HepG2 (cell line): ENCODE results near the gene CARMIL3. TPM values are rescaled to one million over a fixed set of nuclear protein-coding genes. Genes with fewer than 3 reads are reported as not detected.

ENCODE experiments used
- HOXA9 ChIP-seq: sonication (generic); formaldehyde crosslinking; IDR thresholded peaks from 2 replicates; pipeline ENCODE4 v1.8.1; 2022; ENCODE audit warnings: missing genetic modification reagents, mild to moderate bottlenecking, moderate library complexity, borderline replicate concordance
- MAF1 ChIP-seq: sonication (generic); formaldehyde crosslinking; IDR thresholded peaks from 2 replicates; pipeline ENCODE4 v1.5.0; 2020; ENCODE audit warnings: missing genetic modification reagents, borderline replicate concordance
- MED1 ChIP-seq: sonication (generic); formaldehyde crosslinking; IDR thresholded peaks from 2 replicates; pipeline ENCODE4 v1.4.0; 2020; ENCODE audit warnings: missing genetic modification reagents
- MXI1 ChIP-seq: IDR thresholded peaks from 3 replicates; pipeline ENCODE4 v1.6.1; 2012; ENCODE audit warnings: low read depth, low read length, inconsistent platforms, borderline replicate concordance
- MYNN ChIP-seq: sonication (generic); formaldehyde crosslinking; IDR thresholded peaks from 2 replicates; pipeline ENCODE4 v1.4.0; 2020; ENCODE audit warnings: mild to moderate bottlenecking, low read depth, missing genetic modification reagents
- NFATC3 ChIP-seq: sonication (generic); formaldehyde crosslinking; IDR thresholded peaks from 2 replicates; pipeline ENCODE4 v1.5.1; 2020; ENCODE audit warnings: mild to moderate bottlenecking, missing genetic modification reagents
- NFRKB ChIP-seq: fragments of 450-650 bp; IDR thresholded peaks from 2 replicates; pipeline ENCODE4 v1.6.1; 2017
- PAF1 ChIP-seq: IDR thresholded peaks from 2 replicates; pipeline ENCODE4 v1.6.1; 2016; ENCODE audit warnings: missing genetic modification reagents, missing compliant biosample characterization
- PBX3 ChIP-seq: sonication (generic); formaldehyde crosslinking; IDR thresholded peaks from 2 replicates; pipeline ENCODE4 v1.8.1; 2023; ENCODE audit warnings: missing genetic modification reagents, inconsistent platforms, borderline replicate concordance
- RERE ChIP-seq: IDR thresholded peaks from 2 replicates; pipeline ENCODE4 v1.6.1; 2016; ENCODE audit warnings: low read depth, missing genetic modification reagents, missing compliant biosample characterization
- RNF2 ChIP-seq: fragments of 450-650 bp; conservative IDR thresholded peaks from 2 replicates; pipeline ENCODE4 v1.6.1; 2016; ENCODE audit warnings: low read depth
- U2AF1 ChIP-seq: fragments of 200-400 bp; formaldehyde crosslinking; optimal IDR thresholded peaks from 2 replicates; pipeline ENCODE3; 2017; ENCODE audit warnings: mild to moderate bottlenecking, low read depth, low read length
- ZBTB3 ChIP-seq: sonication (generic); formaldehyde crosslinking; IDR thresholded peaks from 2 replicates; pipeline ENCODE4 v1.4.0; 2020; ENCODE audit warnings: low read depth, mild to moderate bottlenecking, moderate library complexity, missing genetic modification reagents, borderline replicate concordance
- ZFP36 ChIP-seq: fragments of 150-350 bp; IDR thresholded peaks from 2 replicates; pipeline ENCODE4 v1.6.1; 2018; ENCODE audit warnings: borderline replicate concordance, low read length, low read depth; ENCODE audit not compliant: partially characterized antibody
- ZFP90 ChIP-seq: sonication (generic); formaldehyde crosslinking; IDR thresholded peaks from 2 replicates; pipeline ENCODE4 v1.8.0; 2022; ENCODE audit warnings: missing genetic modification reagents, mild to moderate bottlenecking, inconsistent platforms, borderline replicate concordance
- ZGPAT ChIP-seq: IDR thresholded peaks from 2 replicates; pipeline ENCODE4 v1.6.1; 2016; ENCODE audit warnings: mild to moderate bottlenecking
- ZMAT3 ChIP-seq: sonication (generic); formaldehyde crosslinking; conservative IDR thresholded peaks from 2 replicates; pipeline ENCODE4 v1.7.0; 2021; ENCODE audit warnings: missing genetic modification reagents
- ZNF10 ChIP-seq: sonication (generic); formaldehyde crosslinking; IDR thresholded peaks from 2 replicates; pipeline ENCODE4 v1.4.0; 2020; ENCODE audit warnings: mild to moderate bottlenecking, low read depth, missing genetic modification reagents, borderline replicate concordance
- ZNF263 ChIP-seq: sonication (generic); formaldehyde crosslinking; IDR thresholded peaks from 2 replicates; pipeline ENCODE4 v1.4.0; 2020; ENCODE audit warnings: missing genetic modification reagents
- ZNF3 ChIP-seq: IDR thresholded peaks from 2 replicates; pipeline ENCODE4 v1.7.0; 2017; ENCODE audit warnings: inconsistent platforms
- ZNF329 ChIP-seq: sonication (generic); formaldehyde crosslinking; IDR thresholded peaks from 2 replicates; pipeline ENCODE4 v1.9.0; 2021; ENCODE audit warnings: low read depth, mild to moderate bottlenecking, missing genetic modification reagents
- ZNF670 ChIP-seq: sonication (generic); formaldehyde crosslinking; IDR thresholded peaks from 2 replicates; pipeline ENCODE4 v1.8.0; 2022; ENCODE audit warnings: mild to moderate bottlenecking, missing genetic modification reagents, borderline replicate concordance
- ZSCAN31 ChIP-seq: sonication (generic); formaldehyde crosslinking; IDR thresholded peaks from 2 replicates; pipeline ENCODE4 v1.5.0; 2020; ENCODE audit warnings: low read depth, mild to moderate bottlenecking, missing genetic modification reagents
- polyA plus RNA-seq, 8 experiments: library from polyadenylated mRNA; depleted of rRNA in 3 of 8; stranded (reverse) in 7 of 8; unstranded in 1 of 8; fragments of >200 nt; fragmentation: Illumina TruSeq in 4 of 8; extraction: Trizol in 4 of 8; gene quantifications; 2 replicates each; pipeline versions ENCODE4 v1.2.1 to v1.2.3, GENCODE V29; 2011 to 2016; ENCODE audit warnings: low read depth in 4 of 8, missing spikeins in 1 of 8, mixed read lengths in 1 of 8; ENCODE audit not compliant: insufficient read depth in 1 of 8
- total RNA-seq, 5 experiments: library from RNA; depleted of rRNA; stranded (reverse); fragments of >200 nt; fragmentation: Illumina TruSeq; extraction: Trizol; gene quantifications; 2 replicates each; pipeline ENCODE4 v1.2.3, GENCODE V29; 2016; ENCODE audit warnings: low read depth in 1 of 5

Gene CARMIL3
- total and polyA plus RNA-seq, 2 of the 13 experiments (the other 11 are each of a cell fraction or from before 2014, with no cell fraction given): 0.27 to 0.55 TPM

GRCh38 chr14:24113801-24114531 lies 62.2 kb downstream of the CARMIL3 start (continued):
- TF ChIP-seq MXI1: peak; percentile 93; the same call in 2 of the 3 replicates
- TF ChIP-seq MAF1: peak; percentile 68; the same call in 1 of the 2 replicates
- no peak for TF ChIP-seq NFRKB
- TF ChIP-seq ZFP36: no peak
- TF ChIP-seq ZNF263 (CRISPR knock-in tag): peak; percentile 80; the same call in 1 of the 2 replicates
- peak; percentile 99 for TF ChIP-seq ZGPAT (CRISPR knock-in tag)
- no peak for TF ChIP-seq ZNF10
- TF ChIP-seq RNF2: no peak
- no peak for TF ChIP-seq ZNF670
- TF ChIP-seq MED1: peak; percentile 99
- no peak for TF ChIP-seq HOXA9
- peak; percentile 99 for TF ChIP-seq ZMAT3 (CRISPR knock-in tag)
- TF ChIP-seq PAF1 (CRISPR knock-in tag): no peak; the same call in none of the 2 replicates
- TF ChIP-seq ZNF3 (CRISPR knock-in tag): no peak
- TF ChIP-seq RERE (CRISPR knock-in tag): peak; percentile 93
- TF ChIP-seq U2AF1: peak; percentile 38
- TF ChIP-seq NFATC3: no peak
- TF ChIP-seq ZNF329 (CRISPR knock-in tag): peak; percentile 83; the same call in 1 of the 2 replicates
- peak; percentile 48; the same call in 1 of the 2 replicates for TF ChIP-seq MYNN (CRISPR knock-in tag)
- peak; percentile 83 for TF ChIP-seq ZBTB3
- TF ChIP-seq PBX3 (CRISPR knock-in tag): peak; percentile 2; the same call in 1 of the 2 replicates
- TF ChIP-seq ZSCAN31 (CRISPR knock-in tag): peak; percentile 97
- TF ChIP-seq ZFP90 (CRISPR knock-in tag): peak; percentile 98
